AG09319 (cell line): ENCODE data around the gene BMPER.

Source experiments
- DNase-seq: peaks from one replicate; pipeline ENCODE4 v3.0.0-alpha.2; 2010; ENCODE audit warnings: low read depth; ENCODE audit errors: extremely low read depth
- TF ChIP-seq, protein P1 (sequence below): IDR thresholded peaks from 2 replicates; pipeline ENCODE4 v1.5.1; 2011; ENCODE audit warnings: low read depth, mild to moderate bottlenecking, inconsistent platforms, low read length, moderate library complexity

The BMPER gene

DNA sequence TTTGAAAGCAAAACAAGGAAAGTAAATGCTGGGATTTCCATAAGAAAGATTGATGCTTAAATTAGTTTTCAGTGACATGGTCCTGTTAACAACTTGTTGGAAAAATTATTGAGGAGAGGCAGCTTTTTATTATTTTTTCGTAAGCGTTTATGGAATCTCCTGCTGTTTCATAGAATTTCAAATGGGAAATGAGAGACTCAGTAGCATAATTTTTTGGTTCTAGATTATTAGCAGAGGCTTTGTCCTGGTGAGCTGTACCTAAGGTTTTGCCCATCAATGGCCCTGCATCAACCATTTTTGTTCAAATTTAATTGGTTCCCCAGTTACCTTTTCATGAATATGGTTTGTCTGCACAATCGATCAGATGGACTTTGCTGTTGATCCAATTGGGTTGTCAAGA, 205.7 kb downstream of the BMPER start:
- TF ChIP-seq, protein P1, sequence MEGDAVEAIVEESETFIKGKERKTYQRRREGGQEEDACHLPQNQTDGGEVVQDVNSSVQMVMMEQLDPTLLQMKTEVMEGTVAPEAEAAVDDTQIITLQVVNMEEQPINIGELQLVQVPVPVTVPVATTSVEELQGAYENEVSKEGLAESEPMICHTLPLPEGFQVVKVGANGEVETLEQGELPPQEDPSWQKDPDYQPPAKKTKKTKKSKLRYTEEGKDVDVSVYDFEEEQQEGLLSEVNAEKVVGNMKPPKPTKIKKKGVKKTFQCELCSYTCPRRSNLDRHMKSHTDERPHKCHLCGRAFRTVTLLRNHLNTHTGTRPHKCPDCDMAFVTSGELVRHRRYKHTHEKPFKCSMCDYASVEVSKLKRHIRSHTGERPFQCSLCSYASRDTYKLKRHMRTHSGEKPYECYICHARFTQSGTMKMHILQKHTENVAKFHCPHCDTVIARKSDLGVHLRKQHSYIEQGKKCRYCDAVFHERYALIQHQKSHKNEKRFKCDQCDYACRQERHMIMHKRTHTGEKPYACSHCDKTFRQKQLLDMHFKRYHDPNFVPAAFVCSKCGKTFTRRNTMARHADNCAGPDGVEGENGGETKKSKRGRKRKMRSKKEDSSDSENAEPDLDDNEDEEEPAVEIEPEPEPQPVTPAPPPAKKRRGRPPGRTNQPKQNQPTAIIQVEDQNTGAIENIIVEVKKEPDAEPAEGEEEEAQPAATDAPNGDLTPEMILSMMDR, result no peak
- DNase-seq, result no peak

- TF ChIP-seq, protein P1, result no peak
Observed at GRCh38 chr7:34115503-34115902, 210.2 kb downstream of the BMPER start.

GRCh38 chr7:34117573-34117972, 212.2 kb downstream of the BMPER start:
- TF ChIP-seq, protein P1, result no peak
- DNase-seq, result no peak

More at GRCh38 chr7:34115503-34115902, 210.2 kb downstream of the BMPER start:
- no peak for DNase-seq

- DNase-seq, result no peak
- TF ChIP-seq, protein P1, result no peak
Observed at GRCh38 chr7:34121366-34121765, 216.0 kb downstream of the BMPER start.

DNA sequence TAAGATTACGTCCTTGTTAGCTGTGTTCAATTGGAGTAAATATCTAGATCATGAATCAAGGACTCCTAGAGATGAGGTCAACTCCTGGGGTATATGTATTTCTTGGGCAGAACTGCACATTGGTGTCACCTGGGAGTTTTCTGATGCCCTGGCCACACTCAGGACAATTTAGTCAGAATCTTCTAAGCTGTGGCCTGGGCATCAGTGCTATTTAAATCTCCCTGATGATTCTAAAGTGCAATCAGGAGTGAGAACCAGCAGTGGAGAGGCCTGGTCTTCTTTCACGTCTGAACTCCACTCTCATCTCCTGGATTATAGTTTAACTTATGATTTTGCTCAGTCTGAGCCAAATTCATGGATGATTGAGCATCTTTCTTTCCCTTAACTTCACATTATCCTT, 218.0 kb downstream of the BMPER start:
- TF ChIP-seq, protein P1, result no peak
- DNase-seq, result no peak

- TF ChIP-seq, protein P1, result no peak
Observed at GRCh38 chr7:34124765-34125164, 219.4 kb downstream of the BMPER start.

GRCh38 chr7:34128762-34129161, 223.4 kb downstream of the BMPER start:
- DNase-seq, result no peak
- TF ChIP-seq, protein P1, result no peak

More at GRCh38 chr7:34124765-34125164, 219.4 kb downstream of the BMPER start:
- DNase-seq, result no peak
